ENCODE results near the gene TASL.
"Not testable (repeated sequence)": the region's sequence is repeated elsewhere in the genome, so short reads cannot be mapped to it uniquely, and the experiment has no call there.

TASL gene

DNA sequence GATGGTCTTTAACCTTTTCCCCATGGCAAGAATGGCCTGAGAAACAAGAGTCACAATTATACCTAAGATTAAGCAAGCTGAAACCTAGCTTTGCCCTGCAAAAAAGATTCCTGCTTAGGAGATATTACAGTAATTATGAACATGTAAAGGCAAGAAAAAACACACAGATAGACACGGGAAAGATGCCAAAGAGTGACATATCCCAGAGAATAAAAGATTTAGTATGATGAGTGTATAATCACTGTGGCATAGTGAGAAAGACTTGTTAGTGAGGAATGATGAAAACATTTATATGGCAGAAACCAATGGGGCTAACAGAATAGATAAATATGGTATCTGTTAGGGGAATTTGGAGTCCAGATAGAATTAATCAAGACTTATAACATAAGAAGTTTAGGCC is 29.6 kb upstream of the TASL start:
- H3K27ac ChIP-seq (ENCODE audit: extremely low read depth, low read depth, low read length): no peak overlapping the region
- POLR2A ChIA-PET: no interaction called here
- H3K36me3 ChIP-seq (ENCODE audit: control insufficient read depth in 2 of 2, insufficient read depth in 1 of 2, low read length in 2 of 2): no peaks in the 10 kb centered on the region
- CTCF ChIA-PET: no interaction called here
- H3K4me3 ChIP-seq (ENCODE audit: low read depth, low read length): no peak overlapping the region
- no peaks in the 10 kb centered on the region for H3K9me3 ChIP-seq (ENCODE audit: control insufficient read depth, insufficient read depth, low read depth, low read length)
- TF ChIP-seq GFI1B (tag by site-specific recombination; IDR thresholded peaks at IDR 0.05): no peak
- TF ChIP-seq ZBTB17 (tag by site-specific recombination; IDR thresholded peaks at IDR 0.05): no peak
- TF ChIP-seq ZBTB21 (tag by site-specific recombination; IDR thresholded peaks at IDR 0.05): no peak
- TF ChIP-seq, protein P1, sequence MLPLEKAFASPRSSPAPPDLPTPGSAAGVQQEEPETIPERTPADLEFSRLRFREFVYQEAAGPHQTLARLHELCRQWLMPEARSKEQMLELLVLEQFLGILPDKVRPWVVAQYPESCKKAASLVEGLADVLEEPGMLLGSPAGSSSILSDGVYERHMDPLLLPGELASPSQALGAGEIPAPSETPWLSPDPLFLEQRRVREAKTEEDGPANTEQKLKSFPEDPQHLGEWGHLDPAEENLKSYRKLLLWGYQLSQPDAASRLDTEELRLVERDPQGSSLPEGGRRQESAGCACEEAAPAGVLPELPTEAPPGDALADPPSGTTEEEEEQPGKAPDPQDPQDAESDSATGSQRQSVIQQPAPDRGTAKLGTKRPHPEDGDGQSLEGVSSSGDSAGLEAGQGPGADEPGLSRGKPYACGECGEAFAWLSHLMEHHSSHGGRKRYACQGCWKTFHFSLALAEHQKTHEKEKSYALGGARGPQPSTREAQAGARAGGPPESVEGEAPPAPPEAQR (tag by site-specific recombination; IDR thresholded peaks at IDR 0.05): no peak
- no peak for TF ChIP-seq ZNF391 (tag by site-specific recombination; IDR thresholded peaks at IDR 0.05; ENCODE audit: borderline replicate concordance, low read depth)
- TF ChIP-seq, protein P2, sequence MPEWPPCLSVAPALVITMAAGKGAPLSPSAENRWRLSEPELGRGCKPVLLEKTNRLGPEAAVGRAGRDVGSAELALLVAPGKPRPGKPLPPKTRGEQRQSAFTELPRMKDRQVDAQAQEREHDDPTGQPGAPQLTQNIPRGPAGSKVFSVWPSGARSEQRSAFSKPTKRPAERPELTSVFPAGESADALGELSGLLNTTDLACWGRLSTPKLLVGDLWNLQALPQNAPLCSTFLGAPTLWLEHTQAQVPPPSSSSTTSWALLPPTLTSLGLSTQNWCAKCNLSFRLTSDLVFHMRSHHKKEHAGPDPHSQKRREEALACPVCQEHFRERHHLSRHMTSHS (tag by site-specific recombination; IDR thresholded peaks at IDR 0.05): no peak
- TF ChIP-seq, protein P3, sequence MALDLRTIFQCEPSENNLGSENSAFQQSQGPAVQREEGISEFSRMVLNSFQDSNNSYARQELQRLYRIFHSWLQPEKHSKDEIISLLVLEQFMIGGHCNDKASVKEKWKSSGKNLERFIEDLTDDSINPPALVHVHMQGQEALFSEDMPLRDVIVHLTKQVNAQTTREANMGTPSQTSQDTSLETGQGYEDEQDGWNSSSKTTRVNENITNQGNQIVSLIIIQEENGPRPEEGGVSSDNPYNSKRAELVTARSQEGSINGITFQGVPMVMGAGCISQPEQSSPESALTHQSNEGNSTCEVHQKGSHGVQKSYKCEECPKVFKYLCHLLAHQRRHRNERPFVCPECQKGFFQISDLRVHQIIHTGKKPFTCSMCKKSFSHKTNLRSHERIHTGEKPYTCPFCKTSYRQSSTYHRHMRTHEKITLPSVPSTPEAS (tag by site-specific recombination; IDR thresholded peaks at IDR 0.05): no peak
- TF ChIP-seq IKZF3 (tag by site-specific recombination; IDR thresholded peaks at IDR 0.05): no peak
- no peak for TF ChIP-seq ZNF514 (tag by site-specific recombination; IDR thresholded peaks at IDR 0.05)
- no peak for TF ChIP-seq ZNF146 (tag by site-specific recombination; IDR thresholded peaks at IDR 0.05)
- TF ChIP-seq, protein P4, sequence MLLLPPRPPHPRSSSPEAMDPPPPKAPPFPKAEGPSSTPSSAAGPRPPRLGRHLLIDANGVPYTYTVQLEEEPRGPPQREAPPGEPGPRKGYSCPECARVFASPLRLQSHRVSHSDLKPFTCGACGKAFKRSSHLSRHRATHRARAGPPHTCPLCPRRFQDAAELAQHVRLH (tag by site-specific recombination; IDR thresholded peaks at IDR 0.05): no peak
- TF ChIP-seq ZNF701 (tag by site-specific recombination; IDR thresholded peaks at IDR 0.05): no peak
- TF ChIP-seq KLF8 (tag by site-specific recombination; IDR thresholded peaks at IDR 0.05): no peak
- TF ChIP-seq ZNF324 (tag by site-specific recombination; IDR thresholded peaks at IDR 0.05): no peak
- no peaks in the 10 kb centered on the region for H3K4me1 ChIP-seq (ENCODE audit: control insufficient read depth, insufficient read depth, low read length)

DNA sequence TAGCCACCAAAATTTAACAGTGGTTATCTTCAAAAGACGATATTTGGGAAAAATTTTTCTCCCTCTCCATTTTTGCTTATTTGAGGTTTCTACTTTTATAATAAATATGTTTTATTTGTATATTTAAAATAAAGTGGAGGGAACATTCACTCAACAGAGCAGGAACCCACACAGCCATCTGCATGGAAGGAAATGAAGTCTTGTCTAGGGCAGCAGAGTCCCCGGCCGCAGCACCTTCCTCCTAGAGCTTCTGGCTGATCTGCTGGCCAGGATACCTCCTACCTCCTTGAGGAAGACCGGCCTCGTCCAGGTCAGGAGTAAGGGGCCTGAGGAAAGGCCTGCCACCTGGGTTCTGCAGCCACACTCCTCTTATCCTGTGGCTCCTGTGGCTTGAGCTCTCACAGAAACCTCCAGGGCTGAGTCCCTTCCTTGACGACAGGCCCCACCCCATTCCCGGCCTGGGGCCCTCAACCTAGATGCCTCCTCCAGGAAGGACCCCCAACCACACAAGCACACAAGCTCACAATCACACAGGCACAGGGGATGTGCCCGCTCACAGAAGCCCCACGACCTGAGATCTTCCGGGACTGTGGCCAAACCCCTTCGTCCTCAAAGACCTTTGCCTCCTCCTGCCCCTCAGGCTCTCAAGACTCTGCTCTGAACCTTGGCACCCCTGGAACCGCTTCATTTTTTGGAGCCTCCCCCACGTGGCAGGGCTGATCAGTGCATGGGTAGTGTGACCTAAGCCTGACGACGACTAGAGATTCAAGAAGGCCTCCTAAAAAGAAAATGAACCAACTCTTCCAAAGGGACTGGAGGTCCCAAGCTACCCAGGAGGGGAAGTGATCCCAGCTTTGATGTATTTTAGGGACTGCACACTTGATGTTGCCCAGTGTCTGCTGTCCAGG is 23.0 kb upstream of the TASL start:
- POLR2A ChIA-PET; H3K36me3 ChIP-seq (ENCODE audit: control insufficient read depth in 2 of 2, insufficient read depth in 1 of 2, low read length in 2 of 2); H3K9me3 ChIP-seq (ENCODE audit: control insufficient read depth, insufficient read depth, low read depth, low read length); H3K4me1 ChIP-seq (ENCODE audit: control insufficient read depth, insufficient read depth, low read length); H3K4me3 ChIP-seq (ENCODE audit: low read depth, low read length); H3K27ac ChIP-seq (ENCODE audit: extremely low read depth, low read depth, low read length): not testable (repeated sequence)
- CTCF ChIA-PET: interaction anchor here (0.6 to 1.4 kb wide), 3 partner anchors 12 to 110 kb away, joined by 3 to 5 read pairs (median 3); no protein-coding TSS in a partner anchor

DNA sequence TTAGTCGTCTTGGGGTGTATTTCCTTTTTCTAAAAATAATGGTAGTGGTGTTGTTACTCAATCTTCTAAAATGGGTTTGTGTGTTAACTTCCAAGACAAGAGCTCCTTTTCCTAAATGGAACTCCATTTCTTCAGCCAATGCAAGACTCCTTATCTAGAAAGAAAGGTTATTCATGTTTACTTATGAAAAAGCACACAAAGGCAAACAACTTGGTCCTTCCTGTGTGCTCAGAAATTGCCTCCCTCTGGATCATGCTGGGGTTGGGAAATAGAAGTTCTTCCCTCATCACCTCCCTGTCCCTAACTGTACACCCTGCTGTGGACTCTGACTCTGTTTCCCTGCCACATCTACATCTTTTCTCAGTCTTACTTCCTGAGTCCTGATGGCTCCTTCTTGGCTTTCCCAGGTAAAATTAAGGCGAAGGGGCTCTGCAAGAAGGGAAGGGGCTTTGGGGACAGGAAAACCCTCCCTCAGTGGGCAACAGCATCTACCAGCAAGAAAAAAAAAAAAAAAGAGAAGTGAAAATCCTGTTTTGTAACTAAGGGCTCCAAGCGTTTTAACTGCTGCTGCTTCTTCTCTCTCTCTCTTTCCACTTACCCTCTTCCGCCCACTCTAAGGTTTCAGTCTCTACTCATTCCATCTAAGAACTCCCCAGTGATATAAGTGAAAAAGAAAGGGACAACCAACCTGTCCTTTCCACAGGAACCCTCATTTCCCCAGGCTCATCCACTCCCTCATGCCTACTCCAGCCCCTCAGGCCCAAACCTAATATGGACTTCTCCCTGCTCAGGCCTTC is 19.8 kb upstream of the TASL start:
- Histone ChIP-seq H3K4me3 (ENCODE audit: low read depth, low read length) (no peak overlapping the region), H3K4me1 (ENCODE audit: control insufficient read depth, insufficient read depth, low read length) (no peaks in the 10 kb centered on the region)
- POLR2A ChIA-PET: no interaction called here

More for the DNA sequence above, 19.8 kb upstream of the TASL start:
- TF ChIP-seq MYNN (tag by site-specific recombination; IDR thresholded peaks at IDR 0.05; ENCODE audit: borderline replicate concordance): no peak
- no peak for TF ChIP-seq ZNF391 (tag by site-specific recombination; IDR thresholded peaks at IDR 0.05; ENCODE audit: borderline replicate concordance, low read depth)
- no peak for TF ChIP-seq SP2 (tag by site-specific recombination; IDR thresholded peaks at IDR 0.05)
- TF ChIP-seq ZXDB (tag by site-specific recombination; IDR thresholded peaks at IDR 0.05): no peak
- TF ChIP-seq ZNF560 (tag by site-specific recombination; IDR thresholded peaks at IDR 0.05; ENCODE audit: borderline replicate concordance): no peak
- TF ChIP-seq TCF7L2 (IDR thresholded peaks at IDR 0.05; ENCODE audit: borderline replicate concordance, low read depth, low read length): no peak
- no peak for TF ChIP-seq KLF16 (tag by site-specific recombination; IDR thresholded peaks at IDR 0.05)
- no peak for TF ChIP-seq ZFP69B (tag by site-specific recombination; IDR thresholded peaks at IDR 0.05)
- CTCF ChIA-PET: no interaction called here
- Histone ChIP-seq H3K9me3 (ENCODE audit: control insufficient read depth, insufficient read depth, low read depth, low read length) (no peaks in the 10 kb centered on the region), H3K27ac (ENCODE audit: extremely low read depth, low read depth, low read length) (no peak overlapping the region), H3K36me3 (ENCODE audit: control insufficient read depth in 2 of 2, insufficient read depth in 1 of 2, low read length in 2 of 2) (no peaks in the 10 kb centered on the region)

All from HEK293 (cell line).